Liver (tissue), 3 donors: ENCODE results near the gene MAFF.
"Not testable (repeated sequence)": the region's sequence is repeated elsewhere in the genome, so short reads cannot be mapped to it uniquely, and the experiment has no call there.

Source experiments
- ATF3 ChIP-seq: IDR thresholded peaks from 2 replicates; pipeline ENCODE4 v1.6.1; 2016; ENCODE audit warnings: antibody characterized with exemption
- CTCF ChIP-seq: fragments of 150-350 bp; IDR thresholded peaks from 2 replicates; pipeline ENCODE4 v1.5.1; 2017; ENCODE audit warnings: improper control_type of control experiment, low read depth, low read length; ENCODE audit not compliant: missing input control
- REST ChIP-seq: IDR thresholded peaks from 2 replicates; pipeline ENCODE4 v1.6.1; 2016; ENCODE audit warnings: antibody characterized with exemption, mild to moderate bottlenecking
- ZBTB33 ChIP-seq: IDR thresholded peaks from 2 replicates; pipeline ENCODE4 v1.6.1; 2016; ENCODE audit warnings: antibody characterized with exemption
- donor health status: healthy.
- donor health status: healthy.

GRCh38 chr22:38178605-38178937, 23.2 kb upstream of the MAFF start:
- not testable (repeated sequence) for TF ChIP-seq CTCF, ATF3, REST, ZBTB33
